Neuronal stem cell (in vitro differentiated cells): Measurements from ENCODE around the gene IGF1R.

ENCODE experiments used
- DNase-seq: peaks from one replicate; pipeline ENCODE4 v3.0.0-alpha.2; 2013; ENCODE audit warnings: low spot score
- H2AFZ ChIP-seq: one replicate; pipeline ENCODE4 v1.6.1; 2013; ENCODE audit warnings: mild to moderate bottlenecking, low read length, inconsistent platforms
- H2AK5ac ChIP-seq: 2 replicates; pipeline ENCODE4 v1.6.1; 2013; ENCODE audit warnings: low read depth, mild to moderate bottlenecking, inconsistent platforms, low read length, moderate library complexity, mixed read lengths
- H2BK120ac ChIP-seq: 2 replicates; pipeline ENCODE4 v1.6.1; 2013; ENCODE audit warnings: low read depth, mild to moderate bottlenecking, inconsistent platforms, low read length, moderate library complexity, mixed read lengths
- H2BK12ac ChIP-seq: one replicate; pipeline ENCODE4 v1.6.1; 2013; ENCODE audit warnings: low read length, inconsistent platforms
- H2BK15ac ChIP-seq: 2 replicates; pipeline ENCODE4 v1.6.1; 2013; ENCODE audit warnings: mild to moderate bottlenecking, low read length, inconsistent platforms, mixed read lengths
- H2BK5ac ChIP-seq: one replicate; pipeline ENCODE4 v1.6.1; 2013; ENCODE audit warnings: inconsistent platforms, mild to moderate bottlenecking, low read length, moderate library complexity
- H3K14ac ChIP-seq: one replicate; pipeline ENCODE4 v1.6.1; 2013; ENCODE audit warnings: low read length, inconsistent platforms
- H3K18ac ChIP-seq: 2 replicates; pipeline ENCODE4 v1.6.1; 2013; ENCODE audit warnings: low read length, inconsistent platforms
- H3K23ac ChIP-seq: 2 replicates; pipeline ENCODE4 v1.6.1; 2013; ENCODE audit warnings: low read depth, mild to moderate bottlenecking, mixed read lengths, low read length, inconsistent platforms; ENCODE audit not compliant: poor library complexity
- H3K27ac ChIP-seq: replicated peaks from 3 replicates; pipeline ENCODE4 v1.5.1; 2013; ENCODE audit warnings: low read length, inconsistent platforms
- H3K27me3 ChIP-seq, 3 experiments: 2 replicates each; pipeline ENCODE4 v1.6.1; 2013; ENCODE audit warnings: low read length in 3 of 3, mild to moderate bottlenecking in 2 of 3, inconsistent platforms in 1 of 3, low read depth in 1 of 3, mixed read lengths in 1 of 3, moderate library complexity in 1 of 3; ENCODE audit not compliant: control insufficient read depth in 3 of 3, insufficient read depth in 3 of 3
- H3K36me3 ChIP-seq, 2 donors: replicated peaks in 1 of 2; 2 replicates each; pipeline ENCODE4 v1.6.1; 2013; ENCODE audit warnings: low read length in 2 of 2; ENCODE audit not compliant: control insufficient read depth in 2 of 2, insufficient read depth in 2 of 2
- H3K4ac ChIP-seq: 2 replicates; pipeline ENCODE4 v1.6.1; 2013; ENCODE audit warnings: inconsistent platforms, mild to moderate bottlenecking, low read length, moderate library complexity
- H3K4me1 ChIP-seq, 2 donors: 1 replicate in 1 of 2; 2 replicates in 1 of 2; pipeline ENCODE4 v1.6.1; 2013; ENCODE audit warnings: low read length in 2 of 2, low read depth in 1 of 2; ENCODE audit not compliant: control insufficient read depth in 2 of 2, insufficient read depth in 1 of 2
- H3K4me2 ChIP-seq: one replicate; pipeline ENCODE4 v1.6.1; 2013; ENCODE audit warnings: mild to moderate bottlenecking, low read length, inconsistent platforms; ENCODE audit not compliant: insufficient read depth, poor library complexity, severe bottlenecking
- H3K4me3 ChIP-seq, 2 donors: 2 replicates each; pipeline ENCODE4 v1.5.1; 2013; ENCODE audit warnings: low read length in 2 of 2, mild to moderate bottlenecking in 2 of 2, inconsistent platforms in 1 of 2, moderate library complexity in 1 of 2
- H3K79me1 ChIP-seq: one replicate; pipeline ENCODE4 v1.6.1; 2013; ENCODE audit warnings: low read depth, mild to moderate bottlenecking, inconsistent platforms, low read length, moderate library complexity
- H3K9ac ChIP-seq: one replicate; pipeline ENCODE4 v1.6.1; 2013; ENCODE audit warnings: mild to moderate bottlenecking, low read depth, low read length, inconsistent platforms; ENCODE audit not compliant: poor library complexity
- H3K9me3 ChIP-seq, 2 donors: replicated peaks in 1 of 2; 2 replicates each; pipeline versions ENCODE3 to v1.6.1; 2013; ENCODE audit warnings: low read length in 2 of 2, mild to moderate bottlenecking in 2 of 2, inconsistent platforms in 1 of 2, low read depth in 1 of 2, mixed read lengths in 1 of 2, moderate library complexity in 1 of 2; ENCODE audit not compliant: control insufficient read depth in 2 of 2, insufficient read depth in 1 of 2
- H4K8ac ChIP-seq: one replicate; pipeline ENCODE4 v1.6.1; 2013; ENCODE audit warnings: low read depth, mild to moderate bottlenecking, inconsistent platforms, low read length, moderate library complexity
- H4K91ac ChIP-seq: one replicate; pipeline ENCODE4 v1.6.1; 2013; ENCODE audit warnings: low read length, low read depth, mild to moderate bottlenecking, inconsistent platforms; ENCODE audit not compliant: poor library complexity
- WGBS, 2 donors: extraction: QIAGEN DNeasy Blood & Tissue Kit; methylation state at CpG; one replicate each; pipeline ENCODE4 v1.1.7; 2013; ENCODE audit warnings: missing lambda C conversion rate in 2 of 2, mixed read lengths in 1 of 2; ENCODE audit not compliant: insufficient read length in 2 of 2, insufficient replicate concordance in 1 of 2; ENCODE audit errors: extremely low coverage in 2 of 2; 5-methylcytosine and 5-hydroxymethylcytosine counted together

Gene IGF1R

DNA sequence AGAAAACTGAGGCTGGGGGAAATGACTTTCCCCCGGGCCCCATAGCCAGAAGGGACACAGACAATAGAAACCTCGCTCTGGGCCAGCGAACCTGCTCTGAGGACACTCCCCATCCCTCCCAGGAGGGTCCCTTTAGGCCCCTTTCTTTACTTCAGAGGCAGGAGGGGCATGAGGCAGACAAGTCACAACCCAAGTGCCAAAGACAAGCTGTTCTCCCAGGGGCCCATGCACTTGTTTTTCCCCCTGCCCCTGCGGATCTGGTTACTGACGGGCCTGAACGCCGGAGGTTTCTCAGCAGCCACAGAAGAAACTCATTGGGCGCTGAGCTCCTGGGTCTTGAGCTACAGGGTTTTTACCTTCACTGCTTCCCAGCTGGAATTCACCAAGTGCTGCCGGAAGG is 349.4 kb downstream of the IGF1R start:
- no CpG with 5 or more reads among the region's 9 CpGs for WGBS, 2 donors
- H3K4me3 ChIP-seq = no peak overlapping the region
- H3K79me1 ChIP-seq = no peaks in the 10 kb centered on the region
- no peak overlapping the region for H2BK15ac ChIP-seq
- H4K91ac ChIP-seq = no peak overlapping the region
- peak overlapping the region; percentile 1 for H3K18ac ChIP-seq
- no peak overlapping the region for H3K9ac ChIP-seq
- no peak overlapping the region for H2BK120ac ChIP-seq
- no peak overlapping the region for H2BK5ac ChIP-seq
- no peak overlapping the region for H3K4me2 ChIP-seq
- H3K4me1 ChIP-seq = no peaks in the 10 kb centered on the region
- H2AK5ac ChIP-seq = no peak overlapping the region
- no peaks in the 10 kb centered on the region for H3K27me3 ChIP-seq
- H3K36me3 ChIP-seq = no peaks in the 10 kb centered on the region
- no peak for DNase-seq
- no peak overlapping the region for H3K23ac ChIP-seq
- no peak overlapping the region for H3K4ac ChIP-seq
- peak overlapping the region; percentile 63 for H2AFZ ChIP-seq
- H2BK12ac ChIP-seq = no peak overlapping the region
- no peak overlapping the region for H3K27ac ChIP-seq
- H3K9me3 ChIP-seq = peaks cover 0 to 6% of the 10 kb centered on the region in 2 donors
- no peak overlapping the region for H3K14ac ChIP-seq
- H4K8ac ChIP-seq = no peak overlapping the region

DNA sequence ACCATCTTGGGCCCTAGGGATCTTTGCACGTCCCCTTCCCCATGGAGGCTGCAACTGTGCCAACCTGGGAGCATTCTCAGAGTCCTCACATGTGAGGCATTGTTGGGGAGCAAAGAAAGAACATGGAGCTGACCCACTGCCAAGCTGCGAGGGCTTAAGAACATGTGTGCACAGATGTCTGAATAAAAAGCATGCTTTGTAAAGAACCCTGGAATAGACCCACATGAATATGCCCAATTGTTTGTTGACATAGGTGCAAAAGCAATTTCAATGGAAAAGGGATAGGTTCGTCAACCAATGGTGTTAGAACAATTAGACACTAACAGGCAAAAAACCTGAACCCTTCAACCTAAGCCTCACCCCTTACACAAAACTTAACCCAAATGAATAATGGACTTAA is 349.9 kb downstream of the IGF1R start:
- no peak overlapping the region for H3K4ac ChIP-seq

DNA sequence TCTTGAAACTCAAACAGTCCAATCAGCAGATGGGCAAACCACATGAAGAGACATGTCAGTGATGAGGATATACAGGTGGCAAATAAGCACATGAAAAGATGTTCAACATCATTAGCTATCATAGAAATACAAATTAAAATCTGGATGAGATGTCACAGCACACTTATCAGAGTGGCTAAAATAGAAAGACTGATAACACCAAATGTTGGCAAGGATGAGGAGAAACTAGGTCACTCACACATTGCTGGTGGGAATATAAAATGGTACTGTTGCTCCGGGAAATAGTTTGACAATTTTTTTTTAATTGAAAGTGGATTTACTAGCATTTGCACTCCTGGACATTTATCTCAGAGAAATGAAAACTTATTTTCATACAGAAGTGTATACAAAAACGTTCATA is 350.9 kb downstream of the IGF1R start:
- no peaks in the 10 kb centered on the region for H3K79me1 ChIP-seq
- H2AFZ ChIP-seq = no peak overlapping the region
- no peak overlapping the region for H3K9ac ChIP-seq
- H4K8ac ChIP-seq = no peak overlapping the region
- H2BK120ac ChIP-seq = no peak overlapping the region
- H3K27me3 ChIP-seq = no peaks in the 10 kb centered on the region
- H3K14ac ChIP-seq = no peak overlapping the region
- H2AK5ac ChIP-seq = no peak overlapping the region
- H4K91ac ChIP-seq = no peak overlapping the region
- no peak overlapping the region for H3K27ac ChIP-seq
- H3K4me2 ChIP-seq = no peak overlapping the region
- no peak overlapping the region for H3K4me3 ChIP-seq
- no peak for DNase-seq
- peaks cover 0 to 6% of the 10 kb centered on the region in 2 donors for H3K9me3 ChIP-seq
- WGBS, 2 donors = no CpG with 5 or more reads among the region's 2 CpGs
- no peaks in the 10 kb centered on the region for H3K36me3 ChIP-seq
- no peak overlapping the region for H2BK12ac ChIP-seq
- no peak overlapping the region for H3K4ac ChIP-seq
- H2BK15ac ChIP-seq = no peak overlapping the region
- H3K18ac ChIP-seq = no peak overlapping the region
- H2BK5ac ChIP-seq = no peak overlapping the region
- no peaks in the 10 kb centered on the region for H3K4me1 ChIP-seq
- no peak overlapping the region for H3K23ac ChIP-seq

More for the DNA sequence above, 349.9 kb downstream of the IGF1R start:
- H3K4me1 ChIP-seq = no peaks in the 10 kb centered on the region
- H4K91ac ChIP-seq = no peak overlapping the region
- no peak overlapping the region for H2BK15ac ChIP-seq
- H2BK120ac ChIP-seq = no peak overlapping the region
- peak overlapping the region; percentile 1 for H3K18ac ChIP-seq
- no peak overlapping the region for H3K4me2 ChIP-seq
- no peak overlapping the region for H2BK12ac ChIP-seq
- H3K9me3 ChIP-seq = peaks cover 0 to 6% of the 10 kb centered on the region in 2 donors
- no peaks in the 10 kb centered on the region for H3K79me1 ChIP-seq
- no CpG with 5 or more reads among the region's 3 CpGs for whole genome bisulfite sequencing, 2 donors
- no peaks in the 10 kb centered on the region for H3K27me3 ChIP-seq
- no peak overlapping the region for H2AK5ac ChIP-seq
- H3K27ac ChIP-seq = no peak overlapping the region
- no peak overlapping the region for H4K8ac ChIP-seq
- no peak overlapping the region for H3K9ac ChIP-seq
- no peak overlapping the region for H3K23ac ChIP-seq
- H2AFZ ChIP-seq = peak overlapping the region; percentile 63
- H3K14ac ChIP-seq = no peak overlapping the region
- H2BK5ac ChIP-seq = no peak overlapping the region
- no peaks in the 10 kb centered on the region for H3K36me3 ChIP-seq
- H3K4me3 ChIP-seq = no peak overlapping the region
- DNase-seq = no peak

DNA sequence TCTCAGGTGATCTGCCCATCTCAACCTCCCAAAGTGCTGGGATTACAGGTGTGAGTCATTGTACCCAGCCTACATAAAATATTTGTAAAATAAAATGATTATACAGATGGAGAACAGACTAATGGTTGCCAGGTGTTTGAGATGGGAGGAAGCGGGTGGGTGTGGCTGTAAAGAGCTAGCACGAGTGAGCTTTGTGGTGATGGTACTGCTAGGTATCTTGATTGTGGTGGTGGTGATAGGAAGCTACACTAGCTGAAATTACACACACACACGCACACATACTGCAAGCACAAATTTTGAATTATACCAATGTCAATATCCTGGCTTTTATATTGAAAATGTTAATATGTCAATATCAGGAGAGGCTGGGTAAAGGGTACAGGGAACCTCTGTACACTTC is 353.9 kb downstream of the IGF1R start:
- Histone ChIP-seq H3K4me2 (no peak overlapping the region), H3K4me1 (peaks cover 0 to 3% of the 10 kb centered on the region in 2 donors), H3K23ac (no peak overlapping the region), H3K9ac (no peak overlapping the region), H3K36me3 (no peaks in the 10 kb centered on the region), H2BK12ac (no peak overlapping the region), H4K8ac (no peak overlapping the region), H2AK5ac (no peak overlapping the region), H2AFZ (no peak overlapping the region), H3K18ac (no peak overlapping the region), H3K27me3 (peaks cover 0 to 9% (median 8%) of the 10 kb centered on the region in 3 experiments), H3K4me3 (no peak overlapping the region), H3K4ac (no peak overlapping the region), H3K27ac (no peak overlapping the region), H2BK120ac (no peak overlapping the region), H3K79me1 (no peaks in the 10 kb centered on the region), H3K9me3 (no peaks in the 10 kb centered on the region), H2BK15ac (no peak overlapping the region), H2BK5ac (no peak overlapping the region), H4K91ac (no peak overlapping the region), H3K14ac (no peak overlapping the region)
- no peak for DNase-seq
- WGBS, 2 donors = no CpG with 5 or more reads among the region's 3 CpGs
